HG03558 (cell line): ENCODE measurements around the gene FILIP1.

Source experiments
- ATAC-seq: cut with Tn5 transposase; IDR thresholded peaks from one replicate; pipeline ENCODE4 v1.9.1; 2021; ENCODE audit warnings: moderate number of reproducible peaks; ENCODE audit not compliant: unreplicated experiment; ENCODE audit errors: extremely low read depth

FILIP1 gene

GRCh38 chr6:75301537-75301936, 192.1 kb downstream of the FILIP1 start:
- no peak for ATAC-seq

- no peak for ATAC-seq
These were observed 192.5 kb downstream of the FILIP1 start for GRCh38 chr6:75301088-75301487.

GRCh38 chr6:75300531-75300855, 193.1 kb downstream of the FILIP1 start:
- ATAC-seq = no peak

GRCh38 chr6:75299801-75300530, 193.6 kb downstream of the FILIP1 start:
- ATAC-seq = no peak

GRCh38 chr6:75296811-75297779, 196.5 kb downstream of the FILIP1 start:
- peak; percentile 57 for ATAC-seq

GRCh38 chr6:75292555-75292954, 201.0 kb downstream of the FILIP1 start:
- ATAC-seq = no peak

- ATAC-seq = no peak
These were observed 201.9 kb downstream of the FILIP1 start for GRCh38 chr6:75291744-75292143.

- no peak for ATAC-seq
These were observed 202.3 kb downstream of the FILIP1 start for GRCh38 chr6:75291331-75291730.

- no peak for ATAC-seq
These were observed 203.3 kb downstream of the FILIP1 start for GRCh38 chr6:75290136-75290945.

- no peak for ATAC-seq
These were observed 205.6 kb downstream of the FILIP1 start for GRCh38 chr6:75288023-75288422.

GRCh38 chr6:75287424-75287823, 206.2 kb downstream of the FILIP1 start:
- no peak for ATAC-seq

GRCh38 chr6:75286955-75287354, 206.6 kb downstream of the FILIP1 start:
- no peak for ATAC-seq

GRCh38 chr6:75285283-75285639, 208.3 kb downstream of the FILIP1 start:
- no peak for ATAC-seq

GRCh38 chr6:75284632-75285282, 208.8 kb downstream of the FILIP1 start, which contains the start of gene TMEM30A:
TSS of gene TMEM30A (minus strand) at chr6:75284792. CDS start at chr6:75284638, 154 bp downstream.
- peak; percentile 78 for ATAC-seq

GRCh38 chr6:75283907-75284631, 209.5 kb downstream of the FILIP1 start:
- ATAC-seq = peak; percentile 4

- ATAC-seq = no peak
These were observed 210.9 kb downstream of the FILIP1 start for GRCh38 chr6:75282706-75283105.

GRCh38 chr6:75281653-75282052, 211.9 kb downstream of the FILIP1 start:
- ATAC-seq = no peak

GRCh38 chr6:75280131-75280855, 213.3 kb downstream of the FILIP1 start:
- ATAC-seq = no peak

GRCh38 chr6:75279418-75279817, 214.2 kb downstream of the FILIP1 start:
- no peak for ATAC-seq
